Measurements from ENCODE around the gene PRIMA1. TPM values are rescaled to one million over a fixed set of nuclear protein-coding genes. Genes with fewer than 3 reads are reported as not detected.

The PRIMA1 gene
- total RNA-seq, 4 donors from 2014 or later: 21.1 to 46.8 (median 35.3) TPM

DNA sequence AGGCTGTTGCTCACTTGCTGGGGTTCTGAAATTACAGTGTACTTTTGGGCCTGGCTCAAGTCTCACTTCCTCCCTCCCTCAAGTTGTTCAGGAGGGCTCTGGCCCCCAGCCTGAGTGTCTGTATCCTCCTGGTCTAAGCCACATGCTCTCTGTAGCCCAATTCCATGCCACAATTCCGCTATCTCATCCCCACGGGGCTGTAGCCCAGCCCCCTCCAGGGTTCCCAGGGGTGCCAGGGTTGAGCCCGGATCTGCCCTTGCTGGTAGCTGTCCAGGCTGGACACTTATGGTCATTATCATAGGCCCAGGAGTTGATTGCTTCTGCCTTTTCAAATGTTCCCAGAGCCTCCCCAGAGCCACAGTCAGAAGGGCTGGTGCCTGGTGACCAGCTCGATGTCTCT lies 65.3 kb downstream of the PRIMA1 start:
- Histone ChIP-seq H3K36me3 (peaks cover 0 to 48% (median 0%) of the 10 kb centered on the region in 3 donors), H3K9me3 (no peaks in the 10 kb centered on the region), H3K27ac (peak overlapping the region in 1 of 4 donors; percentile 43), H3K4me1 (peaks cover 0 to 14% (median 0%) of the 10 kb centered on the region in 4 donors), H3K4me3 (no peak overlapping the region), H3K27me3 (no peaks in the 10 kb centered on the region)
- DNase-seq (ENCODE audit: low spot score in 2 of 2): no peak
- TF ChIP-seq, protein P1, sequence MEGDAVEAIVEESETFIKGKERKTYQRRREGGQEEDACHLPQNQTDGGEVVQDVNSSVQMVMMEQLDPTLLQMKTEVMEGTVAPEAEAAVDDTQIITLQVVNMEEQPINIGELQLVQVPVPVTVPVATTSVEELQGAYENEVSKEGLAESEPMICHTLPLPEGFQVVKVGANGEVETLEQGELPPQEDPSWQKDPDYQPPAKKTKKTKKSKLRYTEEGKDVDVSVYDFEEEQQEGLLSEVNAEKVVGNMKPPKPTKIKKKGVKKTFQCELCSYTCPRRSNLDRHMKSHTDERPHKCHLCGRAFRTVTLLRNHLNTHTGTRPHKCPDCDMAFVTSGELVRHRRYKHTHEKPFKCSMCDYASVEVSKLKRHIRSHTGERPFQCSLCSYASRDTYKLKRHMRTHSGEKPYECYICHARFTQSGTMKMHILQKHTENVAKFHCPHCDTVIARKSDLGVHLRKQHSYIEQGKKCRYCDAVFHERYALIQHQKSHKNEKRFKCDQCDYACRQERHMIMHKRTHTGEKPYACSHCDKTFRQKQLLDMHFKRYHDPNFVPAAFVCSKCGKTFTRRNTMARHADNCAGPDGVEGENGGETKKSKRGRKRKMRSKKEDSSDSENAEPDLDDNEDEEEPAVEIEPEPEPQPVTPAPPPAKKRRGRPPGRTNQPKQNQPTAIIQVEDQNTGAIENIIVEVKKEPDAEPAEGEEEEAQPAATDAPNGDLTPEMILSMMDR (IDR thresholded peaks at IDR 0.05): no peak
- TF ChIP-seq POLR2A (IDR thresholded peaks at IDR 0.05) (no peak), EP300 (IDR thresholded peaks at IDR 0.05) (no peak)
- WGBS, 2 donors: 52 to 61% methylated on average over 4 of the region's 4 CpGs

- WGBS, 2 donors: 84 to 90% methylated on average over 13 of the region's 13 CpGs
- H3K27ac ChIP-seq: peak overlapping the region in 1 of 4 donors; percentile 0
- H3K36me3 ChIP-seq: peaks cover 0 to 46% (median 0%) of the 10 kb centered on the region in 3 donors
- H3K27me3 ChIP-seq: no peaks in the 10 kb centered on the region
- H3K9me3 ChIP-seq: no peaks in the 10 kb centered on the region
- no peak overlapping the region for H3K4me3 ChIP-seq
- H3K4me1 ChIP-seq: peaks cover 0 to 12% (median 0%) of the 10 kb centered on the region in 4 donors
- TF ChIP-seq, protein P1 (IDR thresholded peaks at IDR 0.05): no peak
- TF ChIP-seq POLR2A (IDR thresholded peaks at IDR 0.05) (no peak), EP300 (IDR thresholded peaks at IDR 0.05) (no peak)
- no peak for DNase-seq (ENCODE audit: low spot score in 2 of 2)
Observed at GRCh38 chr14:93720981-93721483, 67.3 kb downstream of the PRIMA1 start.

GRCh38 chr14:93720076-93720815 lies 68.0 kb downstream of the PRIMA1 start:
- TF ChIP-seq, protein P1 (IDR thresholded peaks at IDR 0.05): no peak
- no peak for TF ChIP-seq POLR2A (IDR thresholded peaks at IDR 0.05)
- peak in 1 of 2 donors; percentile 17 for TF ChIP-seq EP300 (IDR thresholded peaks at IDR 0.05)
- Histone ChIP-seq H3K36me3 (peaks cover 0 to 38% (median 0%) of the 10 kb centered on the region in 3 donors), H3K9me3 (no peaks in the 10 kb centered on the region), H3K4me1 (peaks cover 0 to 10% (median 0%) of the 10 kb centered on the region in 4 donors), H3K27ac (peak overlapping the region in 1 of 4 donors; percentile 50), H3K4me3 (no peak overlapping the region), H3K27me3 (no peaks in the 10 kb centered on the region)
- 73 to 80% methylated on average over 9 to 11 of the region's 12 CpGs for WGBS, 2 donors
- no peak for DNase-seq (ENCODE audit: low spot score in 2 of 2)

GRCh38 chr14:93719256-93719655 lies 69.0 kb downstream of the PRIMA1 start:
- peaks cover 0 to 12% (median 0%) of the 10 kb centered on the region in 4 donors for H3K4me1 ChIP-seq
- H3K4me3 ChIP-seq: no peak overlapping the region
- WGBS, 2 donors: 83 to 94% methylated on average over 3 of the region's 3 CpGs
- H3K27ac ChIP-seq: peak overlapping the region in 1 of 4 donors; percentile 50
- TF ChIP-seq POLR2A (IDR thresholded peaks at IDR 0.05): no peak
- TF ChIP-seq EP300 (IDR thresholded peaks at IDR 0.05): peak in 1 of 2 donors; percentile 8
- peaks cover 0 to 32% (median 0%) of the 10 kb centered on the region in 3 donors for H3K36me3 ChIP-seq
- H3K9me3 ChIP-seq: no peaks in the 10 kb centered on the region
- no peak for DNase-seq (ENCODE audit: low spot score in 2 of 2)
- no peaks in the 10 kb centered on the region for H3K27me3 ChIP-seq

GRCh38 chr14:93717668-93718320 lies 70.5 kb downstream of the PRIMA1 start:
- Histone ChIP-seq H3K9me3 (no peaks in the 10 kb centered on the region), H3K36me3 (peaks cover 0 to 24% (median 0%) of the 10 kb centered on the region in 3 donors), H3K4me1 (peaks cover 0 to 18% (median 2%) of the 10 kb centered on the region in 4 donors), H3K4me3 (no peak overlapping the region), H3K27ac (peak overlapping the region in 2 of 4 donors; percentile 55 to 60), H3K27me3 (no peaks in the 10 kb centered on the region)
- DNase-seq (ENCODE audit: low spot score in 2 of 2): no peak
- WGBS, 2 donors: 76 to 81% methylated on average over 13 of the region's 13 CpGs
- TF ChIP-seq, protein P1 (IDR thresholded peaks at IDR 0.05): no peak
- TF ChIP-seq POLR2A (IDR thresholded peaks at IDR 0.05): no peak
- TF ChIP-seq EP300 (IDR thresholded peaks at IDR 0.05): no peak

All from tibial nerve (tissue), 4 donors.